H1 (cell line): Measurements from ENCODE around the gene HDHD2. TPM values are rescaled to one million over a fixed set of nuclear protein-coding genes. Genes with fewer than 3 reads are reported as not detected.

Experiments
- CBX5 ChIP-seq: fragments of 300-800, 300-1000 bp; sonication (generic); IDR thresholded peaks from 2 replicates; pipeline ENCODE4 v1.7.1; 2016; ENCODE audit warnings: antibody characterized with exemption, low read length, low read depth
- CHD2 ChIP-seq: IDR thresholded peaks from 2 replicates; pipeline ENCODE4 v1.6.1; 2012; ENCODE audit warnings: low read length, improper control_type of control experiment
- HDAC6 ChIP-seq: IDR thresholded peaks from one replicate; pipeline ENCODE4 v1.7.1; 2012; ENCODE audit warnings: low read depth, mild to moderate bottlenecking, inconsistent platforms, low read length, moderate library complexity
- JUN ChIP-seq: IDR thresholded peaks from 2 replicates; pipeline ENCODE4 v1.6.1; 2011; ENCODE audit warnings: low read depth, mild to moderate bottlenecking, improper control_type of control experiment, low read length
- TAF1 ChIP-seq: IDR thresholded peaks from 2 replicates; pipeline ENCODE4 v1.6.1; 2011; ENCODE audit warnings: mild to moderate bottlenecking, low read depth, low read length
- polyA plus RNA-seq, 7 experiments: library from polyadenylated mRNA; depleted of rRNA in 3 of 7; stranded (reverse) in 5 of 7; unstranded in 2 of 7; fragments of >200 nt in 5 of 7; fragments of 200-250 nt in 2 of 7; gene quantifications; 1 replicate in 5 of 7; 2 replicates in 1 of 7; 4 replicates in 1 of 7; pipeline versions ENCODE4 v1.2.1 to v1.2.3, GENCODE V29; 2011 to 2013; ENCODE audit warnings: missing spikeins in 2 of 7, mixed read lengths in 2 of 7
- total RNA-seq: library from RNA; stranded (reverse); fragmentation: NEBNext Ultra II Directional; extraction: Animal tissue kit (Norgen Biotek cat#: 25700); gene quantifications from 2 replicates; pipeline ENCODE4 v1.2.1, GENCODE V29; 2021

HDHD2 gene
- total and polyA plus RNA-seq, 2 of the 8 experiments (the other 6 are each of a cell fraction or from before 2014, with no cell fraction given), result 16.7 to 42.7 TPM

DNA sequence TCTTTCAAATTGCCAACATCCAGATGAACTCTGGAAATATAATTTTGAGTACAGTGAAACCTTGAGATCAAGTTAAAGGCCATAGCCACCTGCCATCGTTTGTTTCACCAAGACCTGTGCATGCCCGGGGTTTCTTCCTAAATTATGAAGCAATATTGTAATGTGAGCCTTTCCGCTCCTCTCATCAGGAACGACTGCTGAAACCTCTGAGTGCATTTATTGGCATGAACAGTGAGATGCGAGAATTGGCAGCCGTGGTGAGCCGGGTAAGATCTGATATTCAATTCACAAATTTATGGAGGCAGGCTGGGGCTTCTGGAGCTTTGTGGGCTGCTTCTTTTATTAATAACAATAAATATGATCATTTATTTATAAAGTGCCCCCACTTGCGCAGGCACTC lies 87.2 kb downstream of the HDHD2 start (continued):
- no peak for TF ChIP-seq CBX5
- no peak for TF ChIP-seq CHD2
- TF ChIP-seq JUN, result no peak
- TF ChIP-seq TAF1, result no peak
- TF ChIP-seq HDAC6, result no peak
